Esophagus muscularis mucosa (tissue), 4 donors: Measurements from ENCODE around the gene ZNF184. TPM values are rescaled to one million over a fixed set of nuclear protein-coding genes. Genes with fewer than 3 reads are reported as not detected.

Experiments
- DNase-seq: peaks from one replicate; pipeline ENCODE4 v3.0.0-alpha.2; 2017; ENCODE audit errors: extremely low spot score
- H3K27ac ChIP-seq, 4 donors: fragments of 200-600 bp; sonication (generic); replicated peaks in 1 of 4; 1 replicate in 3 of 4; 2 replicates in 1 of 4; pipeline ENCODE4 v1.5.1; 2016 to 2019; ENCODE audit warnings: mild to moderate bottlenecking in 1 of 4
- H3K27me3 ChIP-seq, 4 donors: fragments of 200-600 bp; sonication (generic); one replicate each; pipeline versions ENCODE4 v1.5.1 to v1.6.0; 2016 to 2019
- H3K36me3 ChIP-seq, 4 donors: fragments of 200-600 bp; sonication (generic); one replicate each; pipeline ENCODE4 v1.5.1; 2016 to 2019
- H3K4me1 ChIP-seq, 4 donors: fragments of 200-600 bp; sonication (generic); one replicate each; pipeline ENCODE4 v1.5.1; 2016 to 2019
- H3K4me3 ChIP-seq, 4 donors: fragments of 200-600 bp; sonication (generic); 1 replicate in 2 of 4; 2 replicates in 2 of 4; pipeline ENCODE4 v1.5.1; 2016 to 2019; ENCODE audit warnings: mild to moderate bottlenecking in 4 of 4, moderate library complexity in 1 of 4
- H3K9me3 ChIP-seq, 4 donors: fragments of 200-600 bp; sonication (generic); 1 replicate in 3 of 4; 2 replicates in 1 of 4; pipeline ENCODE4 v1.5.1; 2016 to 2019
- CTCF ChIP-seq, 3 experiments: fragments of 200-600 bp in 2 of 3; fragments of 450-650 bp in 1 of 3; sonication (generic) in 2 of 3; IDR thresholded peaks; one replicate each; pipeline ENCODE4 v1.5.1; 2017 to 2019; ENCODE audit warnings: antibody characterized with exemption in 3 of 3, mild to moderate bottlenecking in 2 of 3, moderate library complexity in 1 of 3
- EP300 ChIP-seq: sonication (generic); formaldehyde crosslinking; IDR thresholded peaks from one replicate; pipeline ENCODE4 v1.6.1; 2017; ENCODE audit warnings: antibody characterized with exemption
- POLR2A ChIP-seq: fragments of 450-650 bp; IDR thresholded peaks from one replicate; pipeline ENCODE4 v1.6.1; 2017; ENCODE audit warnings: antibody characterized with exemption, moderate library complexity, mild to moderate bottlenecking, low read depth
- POLR2AphosphoS5 ChIP-seq, 2 donors: sonication (generic); formaldehyde crosslinking; IDR thresholded peaks; one replicate each; pipeline ENCODE4 v1.6.1; 2017; ENCODE audit warnings: antibody characterized with exemption in 2 of 2
- WGBS: methylation state at CpG from one replicate; pipeline ENCODE4 v1.1.5; 2018; 5-methylcytosine and 5-hydroxymethylcytosine counted together
- intact Hi-C: fragments of 100-400 bp; cut with DNase I; formaldehyde crosslinking; loops from one replicate; pipeline ENCODE4 v1.15.1; 2023
- small RNA-seq, 3 donors: library from RNA; depleted of rRNA; stranded (forward); fragments of <200 nt; gene quantifications; one replicate each; pipeline ENCODE3, GENCODE V24; 2016
- total RNA-seq, 4 donors: library from RNA; depleted of rRNA; stranded (reverse); fragments of >200 nt; gene quantifications; one replicate each; pipeline versions ENCODE4 v1.1.0 to v1.2.1, GENCODE V29; 2016

The ZNF184 gene
- total RNA-seq, 4 donors from 2014 or later = 3.0 to 6.7 (median 5.9) TPM

DNA sequence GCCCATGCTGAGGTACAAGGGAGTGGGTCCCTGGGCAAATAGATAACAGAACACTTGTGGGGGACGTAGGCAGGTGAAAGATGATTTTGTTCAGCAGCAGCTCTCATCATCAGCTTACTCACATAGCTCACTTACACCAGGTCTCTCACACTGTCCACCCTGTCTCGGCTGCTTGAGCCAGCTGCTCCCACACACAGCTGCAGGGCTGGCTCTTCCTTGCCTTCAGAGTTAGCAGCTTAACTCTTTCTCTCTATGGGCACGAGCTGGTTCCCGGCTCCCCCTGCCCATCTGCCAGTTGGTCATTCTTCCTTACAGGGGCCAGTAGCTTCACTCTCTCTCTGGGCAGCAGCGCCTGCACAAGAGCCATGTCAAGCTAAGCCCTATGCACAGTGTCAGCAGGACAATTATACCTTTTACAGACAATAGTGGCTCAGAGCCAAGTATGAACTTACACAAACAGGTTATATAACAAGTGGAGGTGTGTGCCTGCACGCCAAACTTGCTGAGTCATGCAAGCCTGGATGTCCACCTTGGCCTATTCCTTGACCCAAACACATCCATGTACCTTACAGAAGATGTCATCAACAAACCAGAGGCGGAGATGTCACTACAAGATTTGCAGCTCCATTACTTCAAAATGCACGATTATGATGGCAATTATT is 65.6 kb downstream of the ZNF184 start:
- no peaks in the 10 kb centered on the region for H3K4me1 ChIP-seq
- H3K36me3 ChIP-seq = no peaks in the 10 kb centered on the region
- H3K4me3 ChIP-seq = no peak overlapping the region
- H3K27ac ChIP-seq = no peak overlapping the region
- WGBS = 72% methylated on average over 8 of the region's 8 CpGs
- no peaks in the 10 kb centered on the region for H3K27me3 ChIP-seq
- TF ChIP-seq CTCF (IDR thresholded peaks at IDR 0.05) (no peak), EP300 (no peak), POLR2AphosphoS5 (IDR thresholded peaks at IDR 0.05) (no peak), POLR2A (no peak)
- intact Hi-C loops = no loop called here
- no peak for DNase-seq
- H3K9me3 ChIP-seq = peaks cover 0 to 10% (median 0%) of the 10 kb centered on the region in 4 donors

DNA sequence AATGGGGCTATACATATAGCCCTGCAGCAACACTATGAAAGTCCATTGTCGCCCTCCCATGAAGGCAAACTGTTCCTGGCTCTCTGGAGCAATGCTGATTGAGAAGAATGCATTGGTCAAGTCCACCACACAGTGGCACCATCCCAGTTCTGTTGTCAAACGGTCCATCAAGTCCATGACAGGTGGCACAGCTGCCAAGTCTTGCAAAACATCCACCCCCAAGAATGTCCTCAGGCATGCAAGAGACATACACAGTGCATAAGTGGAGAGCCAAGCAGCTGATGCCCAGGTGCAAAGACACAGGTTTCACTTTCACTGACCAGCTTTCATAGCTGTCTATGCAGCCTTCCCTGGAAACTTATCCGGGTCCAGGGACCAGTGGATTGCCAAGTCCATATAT is 66.8 kb downstream of the ZNF184 start:
- no peaks in the 10 kb centered on the region for H3K4me1 ChIP-seq
- no peak overlapping the region for H3K4me3 ChIP-seq
- intact Hi-C loops = no loop called here
- H3K27me3 ChIP-seq = no peaks in the 10 kb centered on the region
- WGBS = 100% methylated on average over 1 of the region's 3 CpGs
- DNase-seq = no peak
- TF ChIP-seq POLR2A (no peak), POLR2AphosphoS5 (IDR thresholded peaks at IDR 0.05) (no peak), EP300 (no peak), CTCF (IDR thresholded peaks at IDR 0.05) (no peak)
- no peak overlapping the region for H3K27ac ChIP-seq
- H3K36me3 ChIP-seq = peaks cover 0 to 5% (median 3%) of the 10 kb centered on the region in 4 donors
- H3K9me3 ChIP-seq = peaks cover 0 to 20% (median 5%) of the 10 kb centered on the region in 4 donors

DNA sequence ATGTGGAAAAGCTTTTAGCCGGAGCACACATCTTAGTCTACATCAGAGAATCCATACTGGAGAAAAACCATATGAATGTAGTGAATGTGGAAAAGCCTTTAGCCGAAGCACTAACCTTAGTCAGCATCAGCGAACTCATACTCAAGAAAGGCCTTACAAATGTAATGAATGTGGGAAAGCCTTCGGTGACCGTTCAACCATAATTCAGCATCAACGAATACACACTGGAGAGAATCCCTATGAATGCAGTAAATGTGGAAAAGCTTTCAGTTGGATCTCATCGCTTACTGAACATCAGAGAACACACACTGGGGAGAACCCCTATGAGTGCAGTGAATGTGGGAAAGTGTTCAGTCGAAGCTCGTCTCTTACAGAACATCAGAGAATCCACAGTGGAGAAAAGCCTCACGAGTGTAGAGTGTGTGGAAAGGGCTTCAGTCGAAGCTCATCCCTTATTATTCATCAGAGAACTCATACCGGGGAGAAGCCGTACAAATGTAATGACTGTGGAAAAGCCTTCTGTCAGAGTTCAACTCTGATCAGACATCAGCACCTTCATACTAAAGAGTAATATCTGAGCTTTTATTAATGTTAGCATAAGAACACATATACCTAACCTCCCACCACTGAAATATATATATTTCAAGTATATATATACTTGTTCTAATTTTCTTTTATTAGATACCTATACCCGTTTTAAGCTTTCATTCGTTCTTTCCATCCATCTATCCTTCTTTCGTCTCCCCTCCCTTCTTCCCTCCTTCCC is 71.8 kb downstream of the ZNF184 start:
- peaks cover 9 to 42% (median 17%) of the 10 kb centered on the region in 4 donors for H3K36me3 ChIP-seq
- H3K4me3 ChIP-seq = no peak overlapping the region
- DNase-seq = no peak
- 92% methylated on average over 16 of the region's 16 CpGs for WGBS
- H3K4me1 ChIP-seq = no peaks in the 10 kb centered on the region
- TF ChIP-seq POLR2A = no peak
- no peak for TF ChIP-seq POLR2AphosphoS5 (IDR thresholded peaks at IDR 0.05)
- H3K9me3 ChIP-seq = peaks cover 0 to 38% (median 16%) of the 10 kb centered on the region in 4 donors
- H3K27me3 ChIP-seq = no peaks in the 10 kb centered on the region
- H3K27ac ChIP-seq = no peak overlapping the region
- intact Hi-C loops = no loop called here

Small RNAs within 50 kb of the gene (small RNA-seq; reads per million reads assigned to genes)
- gene AL021918.1 (0 reads per million in 3 donors), gene AL021918.2 (0 reads per million in 3 donors), gene MCFD2P1 (0 reads per million in 3 donors)

Other genes starting within 250 kb of the ZNF184 start
- gene PRSS16, start 225.4 kb downstream of the ZNF184 start, total RNA-seq = not detected
- not detected for gene POM121L2, start 160.8 kb downstream of the ZNF184 start, total RNA-seq
- gene ZNF391, start 84.3 kb downstream of the ZNF184 start, total RNA-seq = 1 to 10 TPM; 2.1 to 3.4 (median 2.5) TPM